HG03558 (cell line): ENCODE measurements around the gene CDK8.
"Not testable (repeated sequence)": the region's sequence is repeated elsewhere in the genome, so short reads cannot be mapped to it uniquely, and the experiment has no call there.

Source experiments
- ATAC-seq: cut with Tn5 transposase; IDR thresholded peaks from one replicate; pipeline ENCODE4 v1.9.1; 2021; ENCODE audit warnings: moderate number of reproducible peaks; ENCODE audit not compliant: unreplicated experiment; ENCODE audit errors: extremely low read depth

The CDK8 gene

GRCh38 chr13:26252006-26252405 is 1.9 kb upstream of the CDK8 start:
- not testable (repeated sequence) for ATAC-seq

DNA sequence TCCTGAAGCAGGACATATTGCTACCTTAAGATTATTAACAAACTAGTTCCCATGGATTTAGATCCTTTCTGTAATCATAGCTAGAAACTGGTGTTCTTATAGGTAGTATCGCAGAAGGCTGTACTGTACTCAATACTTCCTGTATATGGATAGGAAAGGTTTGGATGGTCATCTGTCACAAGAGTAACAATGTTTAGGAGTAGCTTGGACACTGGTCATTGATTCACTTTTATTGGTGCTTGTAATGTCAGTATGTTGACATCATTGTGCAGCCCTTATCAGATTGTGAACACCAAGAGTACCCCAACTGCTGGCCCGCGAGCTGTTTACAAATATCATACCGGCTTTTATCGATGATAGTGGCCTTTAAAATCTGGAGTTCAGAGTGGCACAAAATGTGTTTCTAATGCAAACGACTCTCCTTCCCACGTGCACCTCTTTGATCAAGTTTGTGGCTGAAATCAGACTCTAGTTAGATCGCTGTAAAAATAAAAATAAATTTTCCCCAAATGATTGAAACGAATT is 605 bp upstream of the CDK8 start:
- no peak for ATAC-seq

GRCh38 chr13:26254583-26255111 is 718 bp downstream of the CDK8 start:
- peak; percentile 10 for ATAC-seq

GRCh38 chr13:26255115-26255514 is 1.2 kb downstream of the CDK8 start:
- ATAC-seq: no peak

DNA sequence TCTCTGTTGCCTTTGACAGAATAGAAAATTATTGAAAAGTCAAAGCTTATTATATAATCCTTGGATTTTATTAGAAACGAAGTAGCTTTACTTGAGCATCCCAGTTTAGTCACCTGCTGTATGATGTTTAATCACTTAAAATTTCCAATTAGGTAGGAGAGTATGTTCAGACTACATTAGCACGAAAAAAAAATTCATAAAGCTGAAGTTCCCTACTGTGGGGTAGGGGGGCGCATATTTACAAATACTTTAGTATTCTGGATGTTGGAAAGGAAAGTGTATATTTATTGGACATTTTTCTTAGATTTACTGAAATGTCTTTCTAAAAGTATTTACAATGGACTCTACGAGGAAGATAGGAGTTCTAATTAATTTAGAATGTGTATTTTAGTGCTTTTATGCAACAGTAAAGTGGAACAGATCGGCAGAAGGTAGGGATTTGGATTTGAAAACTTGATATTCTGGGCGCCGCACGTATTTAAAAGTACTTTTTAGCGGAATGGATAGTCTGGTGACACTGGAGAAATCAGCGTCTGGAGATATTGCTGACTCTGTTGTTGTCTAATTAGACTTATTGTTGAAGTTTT is 1.9 kb downstream of the CDK8 start:
- no peak for ATAC-seq

DNA sequence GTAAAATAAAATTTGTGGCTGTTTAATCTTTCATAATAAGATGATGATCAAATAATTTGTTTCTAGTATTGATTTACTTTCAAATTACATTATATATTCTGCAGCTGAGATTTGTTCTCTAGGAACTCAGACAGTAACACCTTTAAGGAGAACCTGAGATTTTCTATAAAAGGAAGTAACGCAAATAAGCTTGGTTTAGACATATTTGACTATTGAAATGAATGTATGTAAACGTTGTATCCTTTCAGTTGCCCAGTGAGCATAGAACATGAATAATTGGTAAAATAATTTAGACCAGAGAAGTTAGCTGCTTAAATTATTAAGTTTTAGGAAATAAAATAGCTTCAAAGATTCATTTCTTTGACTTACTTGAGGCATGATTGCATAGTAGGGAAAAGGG is 3.1 kb downstream of the CDK8 start:
- ATAC-seq: no peak

DNA sequence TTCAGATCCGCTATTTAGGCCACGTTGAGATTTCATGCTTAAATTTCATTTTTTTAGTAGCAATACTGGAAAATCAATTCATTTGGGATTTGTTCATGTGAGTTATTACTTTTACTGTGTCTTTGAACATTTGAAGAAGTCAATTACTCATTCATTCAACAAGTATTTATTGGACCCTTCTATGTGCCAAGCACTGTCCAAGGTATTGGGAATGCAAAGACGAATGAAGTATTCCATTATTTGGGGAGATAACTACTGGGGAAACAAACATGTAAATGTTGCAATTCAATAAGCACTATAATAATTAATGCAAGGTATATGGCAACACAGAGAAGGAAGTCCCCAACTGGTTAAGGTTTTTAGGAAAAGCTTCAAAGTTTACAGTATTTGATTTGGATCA is 5.7 kb downstream of the CDK8 start:
- no peak for ATAC-seq

DNA sequence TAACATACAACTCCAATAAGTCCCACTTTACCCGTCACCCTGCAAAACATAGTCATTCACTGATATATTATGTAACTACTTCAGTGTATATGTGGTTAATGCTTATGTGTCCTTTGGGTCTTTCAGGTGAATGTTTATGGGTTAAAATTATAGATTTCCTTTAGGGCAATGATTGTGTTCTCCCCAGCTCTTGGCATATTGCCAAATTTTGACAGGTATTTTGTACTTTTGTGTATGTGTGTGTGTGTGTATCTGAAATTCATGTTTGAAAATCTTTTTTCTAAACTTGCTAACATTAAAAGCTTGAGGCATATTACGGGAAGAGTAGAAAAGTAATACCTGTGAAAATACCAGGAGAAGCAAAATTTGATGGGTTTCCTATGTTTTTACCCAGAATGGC is 8.2 kb downstream of the CDK8 start:
- ATAC-seq: no peak

GRCh38 chr13:26266311-26266710 is 12.4 kb downstream of the CDK8 start:
- no peak for ATAC-seq

DNA sequence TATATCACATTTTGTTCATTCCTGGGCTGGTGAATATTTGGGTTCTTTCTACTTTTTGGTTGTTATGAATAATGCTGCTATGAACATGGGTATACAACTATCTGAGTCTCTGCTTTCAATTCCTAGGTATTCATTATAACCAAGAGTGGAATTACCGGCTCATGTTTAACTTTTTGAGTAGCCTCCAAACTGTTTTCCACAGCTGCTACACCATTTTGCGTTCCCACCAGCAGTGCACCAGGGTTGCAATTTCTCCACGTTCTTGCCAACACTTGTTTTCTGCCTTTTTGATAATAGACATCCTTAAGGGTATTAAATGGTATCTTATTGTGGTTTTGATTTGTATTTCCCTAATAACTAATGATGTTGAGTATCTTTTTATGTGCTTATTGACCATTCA is 16.8 kb downstream of the CDK8 start:
- ATAC-seq: no peak

DNA sequence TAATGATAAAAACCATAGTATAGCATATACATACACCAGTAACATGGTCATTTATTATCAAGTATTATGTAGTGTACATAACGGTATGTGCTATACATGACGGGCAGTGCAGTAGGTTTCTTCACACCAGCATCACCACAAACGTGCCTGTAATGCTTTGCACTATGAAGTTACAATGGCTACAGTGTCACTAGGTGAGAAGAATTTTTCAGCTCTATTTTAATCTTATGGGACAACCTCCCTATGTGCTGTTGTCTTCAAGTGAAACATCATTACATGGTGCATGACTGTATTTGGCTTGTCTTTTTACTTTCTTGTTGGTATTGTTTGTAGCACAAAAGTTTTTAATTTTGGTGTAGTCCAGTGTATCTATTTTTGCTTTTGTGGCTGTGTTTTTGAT is 18.7 kb downstream of the CDK8 start:
- ATAC-seq: no peak

GRCh38 chr13:26280295-26280694 is 26.4 kb downstream of the CDK8 start:
- ATAC-seq: no peak

DNA sequence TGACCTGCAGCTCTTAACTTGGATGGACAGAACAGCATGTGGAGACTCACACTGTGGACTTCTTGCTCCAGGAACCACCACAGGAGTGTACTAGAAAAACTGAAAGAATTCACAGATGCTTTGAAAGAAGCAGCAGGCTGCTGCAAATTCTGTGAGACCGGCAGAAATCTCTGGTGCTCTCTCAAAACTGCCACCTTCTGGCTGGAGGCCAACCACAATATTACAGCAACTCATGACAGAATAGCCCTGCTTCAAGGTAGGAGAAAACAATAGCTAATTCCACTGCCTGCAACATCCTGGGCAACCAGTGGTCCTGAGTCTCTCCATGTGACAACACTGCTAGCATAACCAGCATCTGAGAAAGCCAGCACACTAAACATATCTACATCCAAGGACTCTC is 26.9 kb downstream of the CDK8 start:
- no peak for ATAC-seq

- ATAC-seq: not testable (repeated sequence)
These were observed 32.0 kb downstream of the CDK8 start for GRCh38 chr13:26285911-26286310.

- ATAC-seq: not testable (repeated sequence)
These were observed 34.9 kb downstream of the CDK8 start for GRCh38 chr13:26288838-26289237.

DNA sequence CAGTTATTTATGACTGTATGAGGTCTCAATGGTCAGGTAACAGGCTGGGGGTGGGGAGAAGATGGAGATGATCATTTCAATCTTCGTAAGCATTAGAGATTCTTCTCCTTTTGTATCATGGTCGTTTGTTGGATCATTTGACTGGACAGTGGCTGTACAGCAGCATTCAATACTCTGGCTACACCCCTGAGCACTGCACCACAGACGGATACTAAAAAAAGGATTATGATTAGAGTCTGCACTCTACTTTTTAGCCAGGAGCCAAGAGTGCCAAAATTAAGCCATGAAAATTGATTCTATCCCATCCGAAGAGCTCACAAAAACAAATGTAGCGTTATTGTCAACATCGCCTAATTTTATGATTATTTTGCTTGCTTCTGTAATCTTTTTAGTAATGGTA is 41.9 kb downstream of the CDK8 start:
- ATAC-seq: no peak

DNA sequence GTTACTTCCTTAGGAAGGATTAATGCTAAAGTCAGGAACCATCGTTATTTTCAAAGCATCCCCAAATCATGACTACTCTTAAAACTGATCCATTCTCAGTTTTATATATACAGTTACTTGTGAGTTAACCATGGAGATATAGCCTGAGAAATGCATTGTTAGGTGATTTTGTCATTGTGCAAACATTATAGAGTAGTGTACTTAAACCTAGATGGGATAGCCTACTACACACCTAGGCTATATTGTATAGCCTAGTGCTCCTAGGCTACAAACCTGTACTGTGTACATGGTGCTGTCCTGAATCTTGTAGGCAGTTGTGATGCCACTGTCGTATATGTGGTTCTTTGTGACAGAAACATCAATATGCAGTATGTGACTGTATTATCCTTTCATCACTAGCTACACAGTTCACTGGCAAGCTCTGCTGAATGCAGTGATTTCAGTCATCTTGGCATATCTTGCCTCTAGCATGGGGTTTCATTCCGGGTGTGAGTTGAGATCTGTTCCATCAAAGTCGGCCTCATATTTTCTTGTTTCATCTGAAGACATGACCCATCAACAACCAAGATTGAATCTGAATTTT is 45.3 kb downstream of the CDK8 start:
- no peak for ATAC-seq

DNA sequence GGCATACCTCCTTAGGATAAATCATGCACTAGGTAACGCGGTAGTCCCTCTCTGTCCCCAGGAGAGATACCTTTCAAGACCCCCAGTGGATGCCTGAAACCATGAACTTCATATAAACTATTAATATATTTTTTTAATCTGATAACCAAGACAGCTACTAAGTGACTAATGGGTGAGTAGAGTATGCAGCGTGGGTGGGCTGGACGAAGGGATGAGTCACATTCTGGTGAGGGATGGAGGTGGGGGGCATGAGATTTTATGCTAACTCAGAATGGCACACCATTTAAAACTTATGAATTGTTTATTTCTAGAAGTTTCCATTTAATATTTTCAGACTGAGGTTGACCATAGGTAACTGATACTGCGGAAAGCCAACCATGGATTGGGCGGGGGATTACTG is 46.2 kb downstream of the CDK8 start:
- no peak for ATAC-seq

- ATAC-seq: no peak
These were observed 51.7 kb downstream of the CDK8 start for GRCh38 chr13:26305676-26306075.

GRCh38 chr13:26307701-26308100 is 53.8 kb downstream of the CDK8 start:
- ATAC-seq: no peak

- no peak for ATAC-seq
These were observed 54.3 kb downstream of the CDK8 start for GRCh38 chr13:26308250-26308649.

GRCh38 chr13:26308836-26309235 is 54.9 kb downstream of the CDK8 start:
- ATAC-seq: no peak
